AG10803 (cell line): ENCODE data around the gene HOXA7.

Experiments used
- DNase-seq: peaks from one replicate; pipeline ENCODE4 v3.0.0; 2010; ENCODE audit warnings: low read depth
- H3K4me3 ChIP-seq: 2 replicates; pipeline ENCODE4 v1.5.1; 2011; ENCODE audit warnings: mild to moderate bottlenecking, low read length, control low read depth
- CTCF ChIP-seq: conservative IDR thresholded peaks from 2 replicates; pipeline ENCODE4 v1.5.1; 2011; ENCODE audit warnings: mild to moderate bottlenecking, low read length, control low read depth, inconsistent platforms

Gene HOXA7

DNA sequence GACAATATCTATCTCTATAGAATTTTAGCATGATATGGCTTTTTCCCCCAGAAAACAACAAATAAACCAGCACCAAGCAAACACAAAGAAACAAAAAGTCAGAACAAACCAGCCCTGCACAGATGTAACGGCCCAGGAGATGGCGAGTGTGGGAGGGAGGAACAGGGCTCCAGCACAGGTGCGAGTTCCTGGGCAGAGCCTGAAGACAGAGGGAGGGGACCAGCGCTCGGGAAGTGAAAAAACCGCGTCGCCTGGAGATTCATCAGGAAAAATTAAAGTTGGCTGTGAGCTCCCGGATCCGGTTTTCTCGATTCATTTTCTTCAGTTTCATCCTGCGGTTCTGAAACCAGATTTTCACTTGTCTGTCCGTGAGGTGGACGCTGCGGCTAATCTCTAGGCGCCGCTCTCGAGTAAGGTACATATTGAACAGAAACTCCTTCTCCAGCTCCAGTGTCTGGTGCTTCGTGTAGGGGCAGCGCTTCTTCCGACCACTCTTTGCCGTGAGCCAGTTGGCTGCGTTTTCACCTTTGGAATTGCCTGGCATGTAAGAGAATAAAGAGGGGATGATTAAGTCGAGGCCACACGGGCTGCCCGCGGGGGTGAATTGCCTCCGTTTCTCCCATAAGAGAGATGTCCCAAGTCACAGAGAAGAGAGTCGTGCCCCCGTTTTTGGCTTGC, 15.3 kb upstream of the HOXA7 start:
- H3K4me3 ChIP-seq: peak overlapping the region; percentile 87
- TF ChIP-seq CTCF: no peak; the same call in 1 of the 2 replicates
- DNase-seq: no peak

DNA sequence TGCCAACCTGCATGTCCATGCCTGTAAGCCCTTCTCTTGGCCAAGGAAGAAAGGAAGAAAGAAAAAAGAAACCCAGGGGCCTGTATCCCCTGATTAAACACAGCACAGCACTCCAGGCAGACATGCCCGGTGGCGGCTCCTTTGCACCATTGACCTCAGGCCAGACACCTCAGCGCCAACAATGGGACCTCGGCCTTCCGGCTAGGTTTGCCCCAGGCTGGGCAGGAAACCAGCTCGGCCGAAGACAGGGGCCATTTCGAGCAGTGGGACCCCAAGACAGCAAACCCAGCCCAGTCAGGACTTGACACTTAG, 14.8 kb upstream of the HOXA7 start:
- H3K4me3 ChIP-seq: peak overlapping the region; percentile 87
- DNase-seq: no peak

DNA sequence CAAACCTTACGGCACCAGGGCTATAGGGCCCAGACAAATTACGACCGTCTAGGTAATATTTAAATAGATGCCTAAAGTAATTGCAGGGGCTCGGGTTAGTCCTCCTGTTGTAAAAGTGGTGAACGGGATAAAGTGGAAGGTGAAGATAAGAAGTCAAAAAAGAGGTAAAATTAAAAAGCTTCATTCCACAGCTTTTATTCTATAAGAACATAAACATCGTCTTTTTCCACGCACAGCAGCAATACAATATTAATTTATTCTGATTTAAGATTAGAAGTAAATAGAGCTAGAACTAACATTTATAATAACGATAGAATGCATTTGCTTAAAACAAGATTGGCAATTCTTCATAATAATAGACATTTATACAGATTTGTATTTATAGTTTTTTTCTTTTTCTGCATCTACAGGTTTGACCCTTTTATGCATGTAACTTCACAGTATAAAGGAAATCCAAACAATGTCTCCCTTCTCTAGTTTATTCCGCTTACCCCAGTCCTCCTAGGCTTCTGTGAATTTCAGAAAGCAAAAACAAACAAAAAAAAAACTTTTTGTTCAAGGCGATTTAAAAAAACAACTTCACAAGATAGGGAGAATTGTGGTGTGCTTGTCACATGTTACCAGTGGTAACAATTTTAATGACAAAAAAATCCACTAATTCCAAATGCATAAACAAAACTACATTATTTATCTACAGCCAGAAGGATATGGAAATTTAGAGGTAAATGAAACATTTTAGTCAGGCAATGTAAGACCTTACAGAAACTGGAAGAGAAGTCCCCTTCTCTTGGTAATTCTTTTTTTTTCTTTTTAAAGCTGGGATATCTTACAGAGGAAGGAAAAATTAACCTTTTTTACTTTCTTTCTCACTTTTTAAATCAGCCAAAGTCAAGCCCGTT, 14.2 kb upstream of the HOXA7 start:
- H3K4me3 ChIP-seq: peak overlapping the region; percentile 87
- DNase-seq: no peak
- no peak for TF ChIP-seq CTCF

More for the DNA sequence above, 14.8 kb upstream of the HOXA7 start:
- no peak for TF ChIP-seq CTCF

DNA sequence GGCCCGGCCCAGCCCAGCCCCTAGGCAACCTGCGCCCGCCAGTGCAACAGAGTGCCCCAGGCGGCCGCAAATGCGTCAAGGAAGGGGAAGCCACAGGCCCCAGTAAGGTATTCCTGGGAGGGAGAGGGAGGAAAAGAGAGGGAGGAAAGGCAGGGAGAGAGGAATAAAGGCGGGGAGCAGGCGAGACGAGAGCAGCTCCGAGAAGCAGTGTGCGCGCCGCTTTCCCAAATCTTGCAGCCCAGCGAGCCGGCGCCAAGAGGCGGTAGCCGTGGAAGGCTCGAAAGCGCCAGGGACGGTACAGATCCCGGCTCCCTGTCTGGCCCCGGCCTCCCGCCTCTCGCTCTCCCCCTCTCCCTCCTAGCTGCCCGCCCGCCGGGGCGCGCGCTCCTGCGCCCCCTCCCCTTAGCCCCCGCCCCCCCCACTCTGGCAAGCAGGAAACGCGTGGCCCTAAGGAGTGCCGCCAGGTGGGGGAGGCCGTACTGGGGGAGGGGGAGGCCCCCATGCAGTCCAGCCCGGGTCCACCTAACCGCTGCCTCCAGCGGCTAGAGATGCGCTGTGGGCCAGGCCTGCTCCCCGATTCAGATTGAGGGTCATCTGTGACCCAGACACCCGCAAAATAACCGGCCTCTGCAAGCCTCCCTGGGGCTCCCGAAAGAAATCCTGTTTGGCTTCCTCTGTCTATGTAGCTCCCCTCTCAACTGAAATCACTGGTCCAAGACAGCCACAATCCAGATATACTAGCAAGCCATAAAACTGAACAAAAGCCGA, 13.4 kb upstream of the HOXA7 start:
- TF ChIP-seq CTCF: no peak
- DNase-seq: no peak
- peak overlapping the region; percentile 87 for H3K4me3 ChIP-seq

GRCh38 chr7:27168265-27168947, 11.9 kb upstream of the HOXA7 start:
- TF ChIP-seq CTCF: peak; percentile 27; the same call in 1 of the 2 replicates

DNA sequence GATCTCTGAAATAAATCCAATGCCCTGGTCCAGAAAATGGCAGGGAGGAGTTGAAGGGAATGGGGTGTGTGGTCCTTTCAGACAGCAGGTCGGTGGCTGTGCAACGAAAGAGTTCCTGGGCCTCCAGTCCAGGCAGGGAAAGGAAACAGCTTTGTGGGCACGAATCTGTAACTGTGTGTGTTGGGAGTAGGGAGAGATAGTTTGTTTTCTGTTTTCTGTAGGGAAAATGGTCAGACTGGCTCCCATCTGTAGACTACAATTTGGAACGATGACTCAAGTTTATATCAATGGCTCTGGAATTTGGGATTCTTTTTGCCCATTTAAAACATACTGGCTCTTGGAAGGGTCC, 11.4 kb upstream of the HOXA7 start:
- TF ChIP-seq CTCF: no peak
- peak overlapping the region; percentile 87 for H3K4me3 ChIP-seq
- DNase-seq: peak; percentile 81

More at GRCh38 chr7:27168265-27168947, 11.9 kb upstream of the HOXA7 start:
- DNase-seq: peak; percentile 73
- peak overlapping the region; percentile 87 for H3K4me3 ChIP-seq
